Urinary bladder (tissue), 4 donors: ENCODE data around the gene PLCH1. TPM values are rescaled to one million over a fixed set of nuclear protein-coding genes. Genes with fewer than 3 reads are reported as not detected.
"Not testable (repeated sequence)": the region's sequence is repeated elsewhere in the genome, so short reads cannot be mapped to it uniquely, and the experiment has no call there.

ENCODE experiments used
- DNase-seq: peaks from one replicate; pipeline ENCODE4 v3.0.0-alpha.2; 2015; ENCODE audit errors: extremely low spot score
- H3K27ac ChIP-seq: one replicate; pipeline ENCODE4 v1.5.1; 2013; ENCODE audit warnings: low read depth, mild to moderate bottlenecking, moderate library complexity
- H3K36me3 ChIP-seq: one replicate; pipeline ENCODE4 v1.6.1; 2013; ENCODE audit warnings: mild to moderate bottlenecking, moderate library complexity; ENCODE audit not compliant: insufficient read depth
- H3K4me1 ChIP-seq: one replicate; pipeline ENCODE4 v1.6.1; 2013; ENCODE audit warnings: mild to moderate bottlenecking, moderate library complexity; ENCODE audit not compliant: insufficient read depth
- H3K4me3 ChIP-seq: one replicate; pipeline ENCODE4 v1.5.1; 2013; ENCODE audit warnings: low read depth, low read length
- WGBS: extraction: QIAGEN DNeasy Blood & Tissue Kit; methylation state at CpG from one replicate; pipeline ENCODE4 v1.1.7; 2013; 5-methylcytosine and 5-hydroxymethylcytosine counted together
- polyA plus RNA-seq: library from polyadenylated mRNA; stranded (reverse); fragments of 200-250 nt; gene quantifications from one replicate; pipeline ENCODE4 v1.2.3, GENCODE V29; 2013
- total RNA-seq: library from RNA; depleted of rRNA; stranded (reverse); fragments of >200 nt; gene quantifications from one replicate; pipeline ENCODE4 v1.2.3, GENCODE V29; 2014
- donor health status: healthy with polysubstance abuse.
- donor health status: healthy.

PLCH1 gene
- total and polyA plus RNA-seq, 2 donors = 0.27 to 3.2 TPM

DNA sequence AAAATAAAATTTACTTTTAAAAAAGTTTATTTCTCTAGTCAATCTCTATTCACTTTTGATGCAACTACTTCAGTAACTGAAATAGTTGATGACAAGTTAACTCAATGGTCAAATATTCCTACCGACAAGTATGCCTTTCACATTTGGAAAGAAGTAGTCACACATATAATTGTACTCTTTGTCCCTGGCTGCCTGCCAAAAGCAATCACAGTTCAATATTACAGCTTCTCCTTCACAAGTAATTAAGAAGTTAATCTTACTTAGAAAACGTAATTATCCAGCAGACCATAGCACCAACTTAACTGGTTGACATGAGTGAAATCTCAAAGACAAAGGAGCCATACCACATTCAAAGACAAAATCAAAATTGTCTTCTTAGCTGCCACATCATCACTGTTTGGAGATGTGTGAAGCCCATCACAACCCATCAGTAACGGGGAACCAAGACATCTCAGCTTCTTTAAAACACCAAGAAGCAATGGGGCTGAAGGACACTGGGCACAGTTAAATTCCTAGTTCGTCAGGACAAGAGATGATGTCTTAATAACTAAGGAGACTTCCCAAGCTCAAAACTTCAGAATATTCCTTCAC lies 86.1 kb downstream of the PLCH1 start:
- Histone ChIP-seq H3K36me3 (no peaks in the 10 kb centered on the region), H3K27ac (no peak overlapping the region), H3K4me1 (no peaks in the 10 kb centered on the region), H3K4me3 (no peak overlapping the region)
- 89% methylated on average over 4 of the region's 4 CpGs for WGBS
- no peak for DNase-seq

DNA sequence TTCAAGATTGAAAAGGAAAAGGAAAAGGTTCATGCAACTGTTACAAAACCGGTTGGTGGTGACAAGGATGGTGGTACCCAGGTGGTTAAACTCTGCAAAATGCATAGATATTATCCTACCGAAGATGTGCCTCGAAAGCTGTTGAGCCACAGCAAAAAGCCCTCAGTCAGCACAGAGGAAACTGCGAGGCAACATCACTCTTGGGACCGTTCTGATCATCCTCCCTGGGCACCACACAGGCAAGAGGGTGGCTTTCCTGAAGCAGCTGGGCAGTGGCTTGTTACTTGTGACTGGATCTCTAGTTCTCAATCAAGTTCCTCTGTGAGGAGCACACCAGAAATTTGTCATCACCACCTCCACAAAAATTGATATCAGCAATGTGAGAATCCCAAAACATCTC lies 86.9 kb downstream of the PLCH1 start:
- Histone ChIP-seq H3K4me1 (no peaks in the 10 kb centered on the region), H3K27ac (no peak overlapping the region), H3K4me3 (no peak overlapping the region), H3K36me3 (no peaks in the 10 kb centered on the region)
- DNase-seq = no peak
- 94% methylated on average over 5 of the region's 5 CpGs for WGBS

DNA sequence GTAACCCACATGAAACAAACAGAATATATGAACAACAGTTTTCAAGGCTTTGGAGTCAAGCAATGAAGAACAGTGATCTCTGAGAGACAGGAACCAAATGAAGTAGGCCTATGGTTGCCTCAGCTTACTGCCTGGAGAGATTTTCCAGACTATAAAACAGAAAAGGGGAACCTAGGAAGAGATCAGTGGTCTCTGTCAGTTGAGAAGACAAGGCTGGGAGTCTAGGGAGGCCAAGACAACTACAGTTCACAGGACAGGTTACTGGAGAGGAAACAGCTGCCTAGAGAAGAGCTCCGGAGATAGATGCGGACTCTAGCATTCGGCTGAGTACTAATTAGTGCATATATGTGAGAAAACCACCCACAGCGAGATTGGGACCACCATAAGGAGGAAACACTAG lies 87.7 kb downstream of the PLCH1 start:
- 83% methylated on average over 4 of the region's 4 CpGs for WGBS
- Histone ChIP-seq H3K36me3 (no peaks in the 10 kb centered on the region), H3K4me1 (no peaks in the 10 kb centered on the region), H3K27ac (no peak overlapping the region), H3K4me3 (no peak overlapping the region)
- DNase-seq = no peak

DNA sequence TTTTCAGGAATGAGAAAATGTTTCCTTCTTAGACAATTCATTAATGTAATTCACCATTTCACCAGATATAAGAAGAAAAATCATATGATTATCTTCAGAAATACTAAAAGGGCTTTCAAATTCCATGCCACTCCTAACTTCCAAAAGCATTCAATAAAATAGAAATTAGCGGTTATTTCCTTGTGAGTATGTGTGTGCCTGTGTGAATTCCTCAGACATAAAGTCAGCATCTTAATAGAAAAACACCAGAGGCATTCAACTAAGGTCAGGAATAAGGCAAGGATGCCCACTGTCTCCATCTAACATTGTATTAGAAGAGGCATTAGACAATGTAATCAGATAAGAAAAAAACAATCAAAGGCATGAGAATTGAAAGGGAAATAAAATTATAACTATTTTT lies 88.4 kb downstream of the PLCH1 start:
- no peaks in the 10 kb centered on the region for H3K36me3 ChIP-seq
- DNase-seq = no peak
- 89% methylated on average over 1 of the region's 1 CpG for WGBS
- H3K4me3 ChIP-seq = no peak overlapping the region
- no peak overlapping the region for H3K27ac ChIP-seq
- H3K4me1 ChIP-seq = no peaks in the 10 kb centered on the region

DNA sequence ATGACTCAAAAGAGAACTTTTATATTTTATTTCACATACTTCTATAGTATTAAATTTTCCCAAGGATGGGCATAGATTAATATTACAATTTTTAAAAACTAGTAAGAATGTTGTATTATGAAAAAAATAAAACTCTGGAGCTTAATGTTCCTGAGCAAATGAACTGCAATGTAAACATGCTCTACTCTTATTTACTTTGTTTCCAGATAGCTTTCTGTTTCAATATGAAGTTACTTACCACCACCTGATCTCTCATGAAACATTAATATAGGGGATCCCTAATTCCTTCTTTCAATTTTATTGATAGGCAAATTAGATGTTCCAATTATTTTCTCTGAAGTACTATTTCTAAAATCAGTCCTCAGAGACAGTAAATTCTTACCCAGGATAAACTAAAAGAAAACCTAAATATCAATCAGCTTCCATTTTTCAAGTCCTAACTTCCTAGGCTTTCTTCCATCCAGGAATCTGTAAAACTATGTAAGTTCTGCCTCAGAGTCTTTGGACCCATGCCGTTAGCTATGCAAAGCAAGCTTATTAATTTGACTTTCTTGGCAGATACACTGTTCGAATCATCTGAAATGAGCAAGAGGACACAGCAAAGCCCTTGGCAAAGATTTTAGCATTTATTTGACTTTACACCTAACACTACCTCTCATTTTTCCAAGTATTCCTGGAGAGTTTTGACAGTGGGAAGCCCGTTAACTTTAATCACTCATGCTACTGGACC lies 93.2 kb downstream of the PLCH1 start:
- Histone ChIP-seq H3K4me1 (no peaks in the 10 kb centered on the region), H3K4me3 (no peak overlapping the region), H3K27ac (no peak overlapping the region), H3K36me3 (no peaks in the 10 kb centered on the region)
- WGBS = 48% methylated on average over 3 of the region's 3 CpGs
- no peak for DNase-seq

DNA sequence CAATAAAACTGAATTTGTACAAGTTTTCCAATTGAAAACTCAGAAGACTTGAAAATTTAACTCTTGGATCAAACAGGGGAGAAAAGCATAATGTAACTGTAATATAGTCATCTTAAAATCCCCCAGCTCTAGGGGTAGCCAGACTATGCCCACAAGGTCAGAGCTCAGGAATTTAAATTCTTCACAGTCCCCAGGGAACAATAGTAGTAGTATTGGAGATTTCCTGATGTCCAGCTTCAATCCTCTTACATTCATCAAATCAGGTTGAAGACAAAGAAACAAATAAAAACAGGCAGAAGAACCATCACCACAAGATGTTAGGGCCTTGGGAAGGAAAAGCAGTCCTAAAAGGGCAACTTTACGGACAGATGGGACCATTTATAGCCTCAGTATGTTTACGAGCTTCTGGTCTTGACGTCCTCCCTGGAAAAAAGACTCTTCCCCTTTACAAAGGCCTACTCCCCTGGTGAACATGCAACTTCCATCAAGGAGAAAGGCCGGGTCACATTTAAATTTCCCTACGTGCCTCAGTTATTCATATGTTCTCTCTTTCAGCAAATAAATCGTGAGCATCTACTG lies 96.8 kb downstream of the PLCH1 start:
- no peak for DNase-seq
- 75% methylated on average over 6 of the region's 6 CpGs for WGBS
- no peak overlapping the region for H3K27ac ChIP-seq
- no peaks in the 10 kb centered on the region for H3K4me1 ChIP-seq
- H3K36me3 ChIP-seq = no peaks in the 10 kb centered on the region
- H3K4me3 ChIP-seq = no peak overlapping the region

DNA sequence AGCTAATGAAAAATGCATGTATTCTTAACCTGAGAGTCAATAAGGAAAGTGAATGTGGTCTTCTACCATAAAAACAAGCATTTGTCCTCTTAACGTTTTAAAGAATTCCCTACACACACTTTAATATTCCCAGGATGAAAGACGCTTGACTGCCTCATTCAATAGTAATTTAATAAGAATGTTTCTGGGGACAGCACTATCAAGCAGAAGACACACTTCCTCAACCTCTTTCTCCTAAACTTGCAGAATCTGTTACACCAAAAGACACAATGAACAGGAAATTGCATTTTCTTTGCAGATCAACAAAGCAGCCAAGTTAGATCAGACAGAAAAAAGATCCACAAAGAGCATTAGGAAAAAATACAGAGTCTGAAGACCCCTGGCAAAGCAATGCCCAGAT lies 97.7 kb downstream of the PLCH1 start:
- Histone ChIP-seq H3K36me3 (no peaks in the 10 kb centered on the region), H3K4me3 (no peak overlapping the region), H3K27ac (no peak overlapping the region), H3K4me1 (no peaks in the 10 kb centered on the region)
- DNase-seq = no peak
- 61% methylated on average over 2 of the region's 2 CpGs for WGBS

DNA sequence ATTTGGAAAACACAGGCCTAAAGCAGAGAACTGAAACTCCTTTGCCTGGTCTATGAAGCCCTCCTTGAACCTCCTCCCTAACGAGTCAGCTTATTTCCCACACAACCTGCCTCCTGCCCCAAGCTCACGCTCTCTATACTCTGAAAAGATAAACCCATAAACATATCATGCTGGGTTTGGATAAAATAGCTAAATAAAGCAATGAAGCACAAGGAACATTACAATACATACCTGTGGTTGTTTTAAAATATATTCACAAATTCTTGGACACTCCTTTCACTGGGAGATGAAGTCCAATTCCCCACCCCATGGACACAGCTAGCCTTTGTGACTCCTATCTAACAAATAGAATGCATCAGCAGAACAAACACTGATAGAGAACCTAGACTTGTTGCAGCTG lies 98.2 kb downstream of the PLCH1 start:
- Histone ChIP-seq H3K4me1 (no peaks in the 10 kb centered on the region), H3K4me3 (no peak overlapping the region), H3K27ac (no peak overlapping the region), H3K36me3 (no peaks in the 10 kb centered on the region)
- DNase-seq = no peak
- 89% methylated on average over 2 of the region's 2 CpGs for WGBS

DNA sequence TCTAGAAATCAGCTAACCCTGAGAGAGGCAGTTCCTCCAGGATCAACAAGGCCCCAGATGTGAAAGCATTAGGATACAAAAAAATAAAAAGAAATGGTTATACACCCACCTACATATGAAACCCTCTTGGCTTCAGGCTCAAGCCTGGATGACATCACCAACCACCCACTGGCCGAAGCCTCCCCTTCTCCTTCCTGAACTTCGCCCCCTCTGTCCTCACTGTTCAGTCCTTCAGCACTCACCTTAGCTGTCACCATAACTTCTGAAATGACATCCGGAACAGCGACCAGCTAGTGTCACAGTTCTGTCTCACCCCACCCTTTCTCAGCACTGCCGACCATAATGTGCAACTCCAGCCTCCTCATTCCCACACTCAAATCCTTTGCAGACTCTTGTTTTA lies 98.7 kb downstream of the PLCH1 start:
- no peak for DNase-seq
- WGBS = 87% methylated on average over 5 of the region's 5 CpGs
- Histone ChIP-seq H3K4me1 (no peaks in the 10 kb centered on the region), H3K27ac (no peak overlapping the region), H3K36me3 (no peaks in the 10 kb centered on the region), H3K4me3 (no peak overlapping the region)

DNA sequence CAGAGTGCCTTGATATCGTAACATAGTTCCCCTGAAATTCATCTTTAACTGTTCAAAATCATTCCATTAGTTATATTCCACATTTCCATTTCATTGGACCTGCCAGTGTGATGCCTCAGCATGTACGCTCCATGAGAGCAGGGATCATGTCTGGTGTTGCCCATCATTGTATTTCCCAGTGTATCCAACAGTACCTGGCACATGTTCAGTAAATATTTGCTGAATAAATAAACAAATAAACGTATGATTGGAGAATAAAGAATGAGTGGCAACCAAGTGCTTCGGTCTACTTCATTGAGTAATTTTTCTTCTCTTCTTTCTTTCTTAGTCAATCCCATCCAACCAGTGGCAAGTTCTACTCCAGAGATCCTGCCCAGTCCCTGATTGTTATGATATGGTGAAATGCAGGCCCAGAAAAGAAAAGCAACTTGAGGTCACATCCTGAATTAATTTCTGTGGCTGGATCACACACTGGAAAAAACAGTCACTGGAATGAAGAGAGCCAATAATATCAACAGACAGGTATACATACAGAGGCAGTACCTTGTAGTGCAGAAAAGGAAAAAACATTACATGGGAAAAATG lies 101.2 kb downstream of the PLCH1 start:
- DNase-seq = no peak
- 90% methylated on average over 4 of the region's 4 CpGs for WGBS
- Histone ChIP-seq H3K4me1 (no peaks in the 10 kb centered on the region), H3K27ac (no peak overlapping the region), H3K4me3 (no peak overlapping the region), H3K36me3 (no peaks in the 10 kb centered on the region)

DNA sequence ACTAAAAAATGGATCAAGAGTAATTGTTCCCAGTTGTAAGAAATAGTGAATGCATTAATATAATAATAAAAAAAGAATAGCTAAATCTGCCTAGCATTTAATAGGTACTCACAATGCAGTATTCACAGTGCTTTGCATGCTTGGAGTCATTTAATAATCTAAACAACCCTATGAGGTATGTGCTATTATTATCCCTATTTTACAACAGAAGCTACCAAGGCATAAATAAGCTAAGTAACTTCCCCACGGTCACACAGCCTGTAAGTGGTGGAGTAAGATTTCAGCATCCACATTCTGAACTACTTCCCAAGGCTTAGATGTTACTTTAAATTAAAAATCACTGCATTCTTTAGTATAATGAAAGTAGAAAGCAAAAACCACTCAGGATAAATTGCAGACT lies 102.9 kb downstream of the PLCH1 start:
- DNase-seq = no peak
- WGBS = 25% methylated on average over 1 of the region's 1 CpG

DNA sequence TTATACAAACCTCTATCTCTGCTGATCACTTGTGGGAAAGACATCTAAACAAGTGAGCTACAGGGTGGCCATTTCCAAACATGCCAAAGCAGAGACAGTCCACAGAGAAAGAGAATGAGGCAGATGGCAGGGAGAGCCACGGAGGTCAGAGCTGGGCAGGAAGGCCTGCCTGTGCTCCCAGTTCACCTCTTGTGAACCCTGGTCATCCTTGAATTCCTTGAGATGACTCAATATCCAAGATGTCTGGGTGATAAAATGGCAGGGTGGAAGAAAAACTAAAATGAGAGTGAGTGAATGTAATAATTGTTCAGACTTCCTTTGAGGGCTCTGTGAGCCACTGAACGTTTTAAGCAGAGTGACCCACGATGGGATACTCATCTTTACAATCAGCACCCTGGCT lies 104.8 kb downstream of the PLCH1 start:
- H3K4me1 ChIP-seq = no peaks in the 10 kb centered on the region
- DNase-seq = no peak
- H3K27ac ChIP-seq = no peak overlapping the region
- H3K4me3 ChIP-seq = no peak overlapping the region
- WGBS = 79% methylated on average over 3 of the region's 3 CpGs
- no peaks in the 10 kb centered on the region for H3K36me3 ChIP-seq

More for the DNA sequence above, 102.9 kb downstream of the PLCH1 start:
- Histone ChIP-seq H3K4me3 (no peak overlapping the region), H3K27ac (no peak overlapping the region), H3K4me1 (no peaks in the 10 kb centered on the region), H3K36me3 (no peaks in the 10 kb centered on the region)

DNA sequence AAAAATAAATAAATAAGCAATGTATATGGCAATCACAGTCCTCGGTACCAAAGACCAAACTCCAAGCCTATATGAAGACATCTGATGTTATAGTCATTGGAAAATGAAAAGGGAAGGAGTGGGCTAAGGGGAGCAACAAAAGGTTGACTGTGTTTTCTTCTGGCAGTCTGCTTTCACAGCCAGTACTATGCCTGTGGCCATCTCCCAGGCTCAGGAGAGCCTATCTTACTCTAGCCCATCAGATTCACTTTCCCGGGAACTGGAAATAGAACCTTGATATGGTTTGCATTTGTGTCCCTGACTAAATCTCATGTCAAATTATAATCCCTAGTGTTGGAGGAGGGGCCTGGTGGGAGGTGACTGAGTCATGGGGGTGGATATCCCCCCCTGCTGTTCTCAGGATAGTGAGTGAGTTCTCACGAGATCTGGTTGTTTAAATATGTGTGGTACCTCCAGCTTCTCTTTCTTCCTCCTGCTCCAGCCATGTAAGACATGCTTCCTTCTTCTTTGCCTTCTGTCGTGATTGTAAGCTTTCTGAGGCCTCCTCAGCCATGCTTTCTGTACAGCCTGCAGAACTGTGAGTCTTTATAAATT lies 105.3 kb downstream of the PLCH1 start:
- DNase-seq = no peak
- Histone ChIP-seq H3K36me3 (no peaks in the 10 kb centered on the region), H3K4me3 (no peak overlapping the region), H3K27ac (no peak overlapping the region), H3K4me1 (no peaks in the 10 kb centered on the region)
- WGBS = 85% methylated on average over 4 of the region's 4 CpGs

DNA sequence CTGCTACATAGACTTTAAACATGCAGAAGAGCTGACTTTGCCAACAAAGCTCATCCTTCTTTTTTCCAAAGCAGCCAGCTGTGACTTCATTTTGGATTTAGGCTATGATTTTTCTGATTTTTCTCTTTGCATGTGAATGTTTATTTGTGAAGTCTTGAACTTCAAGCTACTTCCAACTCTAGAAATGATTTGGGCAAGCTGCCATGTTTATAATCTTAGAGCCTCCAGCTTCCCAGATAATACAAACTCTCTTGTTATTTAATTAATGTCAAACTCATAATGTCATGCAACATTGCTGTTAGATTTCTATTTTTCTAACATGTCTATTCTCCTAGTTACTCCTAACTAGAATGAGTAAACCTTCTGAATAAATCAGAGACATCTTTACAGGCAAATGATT lies 106.4 kb downstream of the PLCH1 start:
- not testable (repeated sequence) for H3K36me3 ChIP-seq, DNase-seq, H3K27ac ChIP-seq, H3K4me3 ChIP-seq, H3K4me1 ChIP-seq
